ENCODE results near the gene SLC36A3.

Gene SLC36A3

DNA sequence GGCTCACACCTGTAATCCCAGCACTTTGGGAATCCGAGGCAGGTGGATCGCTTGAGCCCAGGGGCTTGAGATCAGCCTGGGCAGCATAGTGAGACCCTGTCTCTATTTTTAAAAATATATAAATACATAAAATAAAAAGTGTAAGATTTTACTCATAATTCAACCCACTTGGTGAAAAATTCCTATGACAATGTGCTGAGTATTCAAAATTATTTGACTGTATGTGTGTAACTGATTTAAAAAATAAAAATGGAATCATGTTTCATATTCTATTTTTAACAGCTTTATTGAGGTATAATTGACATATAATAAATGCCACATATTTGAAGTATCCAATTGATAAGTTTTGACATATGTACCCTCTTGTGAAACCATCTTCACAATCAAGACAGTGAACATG, 27.8 kb downstream of the SLC36A3 start:
- H3K4me3 ChIP-seq (ENCODE audit: low read length), result no peak overlapping the region
- no peak overlapping the region for H3K9ac ChIP-seq (ENCODE audit: low read length)
- no peaks in the 10 kb centered on the region for H3K9me3 ChIP-seq (ENCODE audit: control insufficient read depth, low read length)
- no peaks in the 10 kb centered on the region for H3K4me1 ChIP-seq (ENCODE audit: control insufficient read depth, insufficient read depth, low read length)
- H3K27me3 ChIP-seq (ENCODE audit: control insufficient read depth, insufficient read depth, low read length), result no peaks in the 10 kb centered on the region
- no peaks in the 10 kb centered on the region for H3K36me3 ChIP-seq (ENCODE audit: control insufficient read depth, insufficient read depth, low read length)

DNA sequence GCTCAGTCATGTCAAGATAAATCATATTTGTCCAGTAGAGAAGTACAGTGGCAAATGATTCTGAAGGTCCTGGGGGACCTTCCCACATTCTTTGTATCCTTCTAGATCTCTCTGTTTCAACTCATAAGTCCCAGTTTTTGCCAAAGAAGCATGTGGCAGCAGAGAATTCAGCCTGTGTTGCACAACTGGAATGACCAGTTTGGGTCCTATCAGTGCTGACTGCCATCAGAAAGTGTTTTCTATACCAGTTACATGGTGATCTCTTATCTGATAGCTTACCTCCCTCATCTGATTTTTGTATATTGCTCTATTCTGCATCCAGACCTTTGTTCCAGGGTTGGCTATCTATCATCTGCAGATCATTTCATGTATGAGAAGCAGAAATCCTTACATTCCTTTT, 28.9 kb downstream of the SLC36A3 start:
- no peak overlapping the region for H3K4me3 ChIP-seq (ENCODE audit: low read length)
- no peak overlapping the region for H3K9ac ChIP-seq (ENCODE audit: low read length)
- H3K36me3 ChIP-seq (ENCODE audit: control insufficient read depth, insufficient read depth, low read length), result no peaks in the 10 kb centered on the region
- no peaks in the 10 kb centered on the region for H3K9me3 ChIP-seq (ENCODE audit: control insufficient read depth, low read length)
- H3K4me1 ChIP-seq (ENCODE audit: control insufficient read depth, insufficient read depth, low read length), result no peaks in the 10 kb centered on the region
- no peaks in the 10 kb centered on the region for H3K27me3 ChIP-seq (ENCODE audit: control insufficient read depth, insufficient read depth, low read length)

DNA sequence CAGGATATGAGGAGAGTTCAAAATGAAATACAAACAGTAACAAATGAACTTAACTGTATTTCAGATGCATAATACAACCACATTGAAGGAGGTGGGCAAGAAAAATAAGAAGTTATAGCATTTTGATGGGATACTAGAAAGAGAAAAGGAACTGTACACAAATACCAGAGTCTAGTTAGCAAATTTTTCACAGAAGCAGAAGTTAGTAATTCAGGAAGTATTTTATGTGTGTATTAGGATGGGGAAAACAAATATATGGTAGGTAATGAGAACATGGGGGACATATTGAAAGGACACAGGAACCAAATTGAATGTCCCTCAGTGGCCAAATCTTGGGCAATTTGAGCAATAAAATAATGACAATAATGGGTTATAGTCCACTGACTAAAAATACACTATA, 32.2 kb downstream of the SLC36A3 start:
- Histone ChIP-seq H3K9me3 (ENCODE audit: control insufficient read depth, low read length) (no peaks in the 10 kb centered on the region), H3K4me3 (ENCODE audit: low read length) (no peak overlapping the region), H3K27me3 (ENCODE audit: control insufficient read depth, insufficient read depth, low read length) (no peaks in the 10 kb centered on the region), H3K36me3 (ENCODE audit: control insufficient read depth, insufficient read depth, low read length) (no peaks in the 10 kb centered on the region), H3K4me1 (ENCODE audit: control insufficient read depth, insufficient read depth, low read length) (no peaks in the 10 kb centered on the region), H3K9ac (ENCODE audit: low read length) (no peak overlapping the region)

DNA sequence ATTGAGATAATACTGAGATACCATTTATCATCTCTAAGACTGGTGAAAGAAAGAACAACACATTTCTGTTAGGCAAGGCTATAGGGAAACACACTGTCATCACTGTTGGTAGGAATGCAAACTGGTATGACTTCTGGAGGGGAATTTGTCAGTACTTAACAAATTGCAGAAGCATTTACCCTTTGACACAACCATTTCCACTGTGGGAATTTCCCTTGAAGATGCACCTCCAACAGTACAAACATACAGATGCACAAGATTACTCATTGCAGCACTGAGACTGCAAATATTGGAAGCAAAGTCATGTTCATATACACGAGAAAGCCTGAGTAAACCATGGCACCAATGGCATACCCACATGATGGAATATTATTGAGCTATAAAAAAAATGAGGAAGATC, 33.0 kb downstream of the SLC36A3 start:
- no peak overlapping the region for H3K4me3 ChIP-seq (ENCODE audit: low read length)
- H3K9me3 ChIP-seq (ENCODE audit: control insufficient read depth, low read length), result no peaks in the 10 kb centered on the region
- no peaks in the 10 kb centered on the region for H3K36me3 ChIP-seq (ENCODE audit: control insufficient read depth, insufficient read depth, low read length)
- no peaks in the 10 kb centered on the region for H3K4me1 ChIP-seq (ENCODE audit: control insufficient read depth, insufficient read depth, low read length)
- H3K27me3 ChIP-seq (ENCODE audit: control insufficient read depth, insufficient read depth, low read length), result no peaks in the 10 kb centered on the region
- no peak overlapping the region for H3K9ac ChIP-seq (ENCODE audit: low read length)

DNA sequence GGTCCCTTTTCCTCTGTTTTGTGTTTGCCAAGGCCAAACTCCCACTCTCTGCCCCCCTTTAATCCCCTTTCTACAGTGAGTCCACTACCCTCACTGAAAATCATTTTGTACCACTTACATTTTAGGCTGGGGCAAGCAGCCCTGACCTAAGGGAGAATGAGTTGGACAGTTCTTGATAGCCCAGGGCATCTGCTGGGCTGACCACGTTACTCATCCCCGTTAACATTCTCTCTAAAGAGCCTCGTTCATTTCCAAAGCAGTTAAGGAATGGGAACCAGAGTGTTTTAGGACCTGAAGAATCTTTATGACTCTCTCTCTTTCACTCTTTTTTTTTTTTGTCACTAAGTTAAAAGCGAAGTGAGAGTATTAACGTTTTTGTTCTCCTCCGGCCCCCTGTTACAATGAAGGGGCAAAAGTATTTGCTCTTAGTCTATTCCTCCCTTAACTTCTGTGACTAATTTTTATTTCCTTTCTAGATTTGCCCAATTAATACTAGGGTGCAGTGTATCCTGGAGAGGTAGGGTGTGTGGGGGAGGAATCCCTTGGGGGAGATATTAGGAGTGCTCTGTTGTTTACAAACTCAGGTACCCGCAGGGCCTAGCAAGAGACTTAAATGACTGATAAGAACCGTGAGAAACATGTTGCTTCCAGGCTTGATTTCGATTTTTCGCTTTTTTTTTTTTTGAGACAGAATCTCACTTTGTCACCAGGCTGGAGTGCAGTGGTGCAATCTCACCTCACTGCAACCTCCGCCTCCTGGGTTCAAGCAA, 35.9 kb downstream of the SLC36A3 start:
- H3K36me3 ChIP-seq (ENCODE audit: control insufficient read depth, insufficient read depth, low read length), result no peaks in the 10 kb centered on the region

DNA sequence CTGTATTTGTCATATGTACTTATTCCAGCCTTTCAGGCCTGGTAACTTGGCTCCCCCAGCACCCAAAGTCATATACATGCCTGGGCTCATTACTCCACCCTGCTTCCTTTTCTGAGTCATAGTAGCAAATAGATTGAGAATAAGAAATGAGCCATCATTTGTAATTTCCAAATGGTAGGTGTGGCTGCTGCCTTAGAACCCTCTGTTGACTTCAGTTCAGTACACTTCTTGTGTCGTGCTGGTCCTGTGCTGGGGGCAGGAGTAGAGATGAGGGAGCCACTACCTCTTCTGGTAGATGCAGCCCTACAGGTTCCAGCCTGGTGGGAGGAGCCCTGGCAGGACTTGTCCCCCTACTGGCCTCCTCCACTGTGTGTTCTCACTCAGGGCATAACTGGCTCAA, 39.5 kb downstream of the SLC36A3 start:
- Histone ChIP-seq H3K9me3 (ENCODE audit: control insufficient read depth, low read length) (no peaks in the 10 kb centered on the region), H3K9ac (ENCODE audit: low read length) (no peak overlapping the region), H3K27me3 (ENCODE audit: control insufficient read depth, insufficient read depth, low read length) (no peaks in the 10 kb centered on the region), H3K36me3 (ENCODE audit: control insufficient read depth, insufficient read depth, low read length) (no peaks in the 10 kb centered on the region), H3K4me3 (ENCODE audit: low read length) (no peak overlapping the region), H3K4me1 (ENCODE audit: control insufficient read depth, insufficient read depth, low read length) (peaks cover 14% of the 10 kb centered on the region)

More for the DNA sequence above, 35.9 kb downstream of the SLC36A3 start:
- no peak overlapping the region for H3K9ac ChIP-seq (ENCODE audit: low read length)
- H3K4me1 ChIP-seq (ENCODE audit: control insufficient read depth, insufficient read depth, low read length), result peaks cover 14% of the 10 kb centered on the region
- no peaks in the 10 kb centered on the region for H3K9me3 ChIP-seq (ENCODE audit: control insufficient read depth, low read length)
- no peak overlapping the region for H3K4me3 ChIP-seq (ENCODE audit: low read length)
- no peaks in the 10 kb centered on the region for H3K27me3 ChIP-seq (ENCODE audit: control insufficient read depth, insufficient read depth, low read length)

DNA sequence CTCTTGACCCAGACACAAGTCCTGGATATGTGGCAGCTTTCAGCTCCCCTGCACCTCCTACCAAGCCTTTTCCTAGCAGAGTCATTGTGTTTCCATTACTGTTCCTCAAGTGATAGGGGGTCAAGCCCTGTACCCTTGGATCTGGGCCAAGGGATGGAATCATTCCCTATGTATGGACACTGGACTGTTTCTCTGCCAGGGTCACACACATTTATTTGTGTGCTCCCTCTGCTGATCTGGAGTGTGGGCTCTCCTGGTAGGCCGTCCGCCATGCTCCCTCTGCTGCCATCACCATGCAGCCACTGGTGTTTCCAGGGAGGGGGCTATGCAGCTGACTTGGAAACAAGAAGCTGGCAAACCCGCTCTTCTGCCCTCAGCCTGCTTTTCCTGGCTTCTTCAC, 41.0 kb downstream of the SLC36A3 start:
- Histone ChIP-seq H3K4me3 (ENCODE audit: low read length) (no peak overlapping the region), H3K9me3 (ENCODE audit: control insufficient read depth, low read length) (no peaks in the 10 kb centered on the region), H3K4me1 (ENCODE audit: control insufficient read depth, insufficient read depth, low read length) (peaks cover 14% of the 10 kb centered on the region), H3K9ac (ENCODE audit: low read length) (no peak overlapping the region), H3K27me3 (ENCODE audit: control insufficient read depth, insufficient read depth, low read length) (no peaks in the 10 kb centered on the region), H3K36me3 (ENCODE audit: control insufficient read depth, insufficient read depth, low read length) (no peaks in the 10 kb centered on the region)

DNA sequence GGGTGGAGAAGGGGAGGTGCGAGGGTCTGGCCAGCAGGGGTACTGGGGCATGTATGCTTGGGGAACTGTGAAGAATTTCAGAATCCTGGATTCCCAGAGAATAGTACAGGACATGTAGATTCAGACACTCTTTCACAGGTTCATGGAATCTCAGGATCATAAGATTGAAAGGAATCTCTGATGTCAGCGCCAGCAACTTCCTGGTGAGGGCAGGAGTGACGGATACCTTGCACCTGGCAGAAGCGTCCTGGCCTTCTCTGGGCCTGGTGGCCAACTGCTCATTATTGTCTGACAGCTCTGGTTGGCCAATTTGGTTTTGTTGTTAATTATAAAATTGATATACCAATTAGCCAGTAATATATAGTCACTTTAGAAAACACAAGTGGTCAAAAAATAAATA, 43.6 kb downstream of the SLC36A3 start:
- Histone ChIP-seq H3K9me3 (ENCODE audit: control insufficient read depth, low read length) (no peaks in the 10 kb centered on the region), H3K36me3 (ENCODE audit: control insufficient read depth, insufficient read depth, low read length) (no peaks in the 10 kb centered on the region), H3K4me1 (ENCODE audit: control insufficient read depth, insufficient read depth, low read length) (peaks cover 14% of the 10 kb centered on the region)

DNA sequence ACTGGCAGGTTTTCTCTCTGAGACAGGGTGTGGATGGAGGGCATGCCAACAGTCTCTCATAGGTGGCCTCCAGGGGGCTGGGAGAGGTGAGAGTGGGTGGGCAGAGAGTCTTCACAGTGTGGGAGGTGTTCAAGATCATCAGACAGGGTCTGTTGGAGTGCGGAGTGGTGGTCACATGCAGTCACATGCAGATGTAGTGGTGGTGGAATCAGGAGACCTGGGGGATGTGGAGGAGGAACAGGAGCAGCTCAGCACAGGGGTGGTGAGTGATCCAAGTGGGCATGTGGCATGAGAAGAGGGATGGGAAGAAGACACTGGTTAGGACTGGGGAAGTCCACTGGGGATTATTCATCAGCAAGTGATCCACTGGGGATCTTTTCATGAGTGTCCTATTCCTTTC, 44.8 kb downstream of the SLC36A3 start:
- Histone ChIP-seq H3K36me3 (ENCODE audit: control insufficient read depth, insufficient read depth, low read length) (no peaks in the 10 kb centered on the region), H3K9me3 (ENCODE audit: control insufficient read depth, low read length) (no peaks in the 10 kb centered on the region), H3K4me3 (ENCODE audit: low read length) (no peak overlapping the region), H3K27me3 (ENCODE audit: control insufficient read depth, insufficient read depth, low read length) (no peaks in the 10 kb centered on the region), H3K9ac (ENCODE audit: low read length) (no peak overlapping the region), H3K4me1 (ENCODE audit: control insufficient read depth, insufficient read depth, low read length) (peaks cover 6% of the 10 kb centered on the region)

More for the DNA sequence above, 43.6 kb downstream of the SLC36A3 start:
- no peaks in the 10 kb centered on the region for H3K27me3 ChIP-seq (ENCODE audit: control insufficient read depth, insufficient read depth, low read length)
- H3K9ac ChIP-seq (ENCODE audit: low read length), result no peak overlapping the region
- no peak overlapping the region for H3K4me3 ChIP-seq (ENCODE audit: low read length)

DNA sequence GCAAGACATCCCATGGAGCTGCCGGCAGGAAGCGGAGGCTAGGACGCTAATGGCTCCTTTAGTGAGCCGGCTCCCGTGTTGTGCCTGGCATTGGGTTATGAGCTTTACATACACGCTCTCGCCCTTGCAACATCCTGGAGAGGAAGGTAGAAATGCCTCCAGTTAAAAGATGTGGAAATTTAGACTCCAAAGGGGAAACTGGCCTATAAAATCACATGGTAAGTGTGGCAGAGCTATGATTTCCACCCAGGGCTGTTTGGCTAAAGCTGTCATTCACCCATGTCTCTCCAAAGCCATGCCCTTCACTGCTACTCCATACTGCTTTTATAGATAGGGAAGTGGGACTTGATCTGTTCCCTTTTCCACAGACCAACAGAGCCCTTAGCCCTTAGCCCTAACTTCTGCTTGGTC, 45.4 kb downstream of the SLC36A3 start:
- H3K9ac ChIP-seq (ENCODE audit: low read length), result no peak overlapping the region
- H3K4me1 ChIP-seq (ENCODE audit: control insufficient read depth, insufficient read depth, low read length), result peaks cover 7% of the 10 kb centered on the region
- H3K36me3 ChIP-seq (ENCODE audit: control insufficient read depth, insufficient read depth, low read length), result no peaks in the 10 kb centered on the region
- no peaks in the 10 kb centered on the region for H3K27me3 ChIP-seq (ENCODE audit: control insufficient read depth, insufficient read depth, low read length)
- no peak overlapping the region for H3K4me3 ChIP-seq (ENCODE audit: low read length)
- no peaks in the 10 kb centered on the region for H3K9me3 ChIP-seq (ENCODE audit: control insufficient read depth, low read length)

DNA sequence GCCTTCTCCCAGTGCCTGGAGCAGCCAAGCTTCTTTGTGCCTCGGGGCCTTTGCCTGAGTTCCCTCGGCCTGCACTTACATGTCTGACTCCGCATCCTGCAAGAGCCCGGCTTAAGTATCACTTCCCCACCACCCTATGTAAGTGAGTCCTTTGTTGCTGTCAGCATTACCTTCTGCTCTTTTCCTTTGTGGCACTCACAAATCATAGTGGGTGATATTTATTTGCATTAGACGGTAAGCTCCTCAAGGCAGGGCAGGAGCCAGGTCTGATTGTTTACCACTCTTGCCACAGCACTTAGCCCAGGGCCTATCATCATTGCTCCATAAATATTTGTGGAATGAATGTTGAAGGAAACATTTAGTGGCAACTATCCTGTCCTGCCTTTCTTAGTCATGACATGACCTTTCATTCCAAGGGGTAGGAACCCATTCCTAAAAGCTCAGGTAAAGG, 45.8 kb downstream of the SLC36A3 start:
- H3K4me3 ChIP-seq (ENCODE audit: low read length), result no peak overlapping the region
- peaks cover 9% of the 10 kb centered on the region for H3K4me1 ChIP-seq (ENCODE audit: control insufficient read depth, insufficient read depth, low read length)
- H3K9me3 ChIP-seq (ENCODE audit: control insufficient read depth, low read length), result no peaks in the 10 kb centered on the region

DNA sequence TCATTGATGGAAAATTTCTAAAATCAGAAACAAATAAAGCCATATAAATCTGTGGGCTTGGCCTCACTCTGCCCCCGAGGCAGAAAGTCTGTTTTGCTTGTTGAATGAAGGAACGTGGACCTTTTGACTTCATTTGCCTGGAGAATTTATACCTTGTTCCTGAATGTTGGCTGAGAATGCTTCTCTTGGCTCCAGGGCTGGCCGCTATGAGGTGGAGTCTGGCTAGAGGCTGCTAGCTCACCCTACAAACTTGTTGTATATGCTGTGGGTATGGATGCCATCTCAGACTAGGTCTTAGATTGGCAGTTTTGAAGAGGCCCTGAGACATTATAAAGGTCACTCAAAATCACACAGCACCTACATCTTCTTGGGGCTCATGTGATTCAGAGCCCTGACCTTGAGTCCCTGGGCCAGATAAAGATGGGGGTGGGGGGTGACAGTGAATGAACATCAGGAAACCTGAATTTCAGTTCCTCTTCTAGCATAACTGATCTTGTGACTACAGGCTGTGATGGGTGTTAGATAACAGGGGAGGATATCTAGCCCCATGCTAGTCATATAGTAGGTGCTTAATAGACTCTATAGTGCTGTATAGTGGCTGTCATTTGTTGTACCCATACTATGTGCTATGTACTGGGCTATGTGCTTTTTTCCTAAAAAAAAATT, 47.8 kb downstream of the SLC36A3 start:
- Histone ChIP-seq H3K4me1 (ENCODE audit: control insufficient read depth, insufficient read depth, low read length) (peaks cover 9% of the 10 kb centered on the region), H3K4me3 (ENCODE audit: low read length) (no peak overlapping the region), H3K36me3 (ENCODE audit: control insufficient read depth, insufficient read depth, low read length) (no peaks in the 10 kb centered on the region), H3K27me3 (ENCODE audit: control insufficient read depth, insufficient read depth, low read length) (no peaks in the 10 kb centered on the region), H3K9ac (ENCODE audit: low read length) (no peak overlapping the region), H3K9me3 (ENCODE audit: control insufficient read depth, low read length) (no peaks in the 10 kb centered on the region)

More for the DNA sequence above, 45.8 kb downstream of the SLC36A3 start:
- Histone ChIP-seq H3K27me3 (ENCODE audit: control insufficient read depth, insufficient read depth, low read length) (no peaks in the 10 kb centered on the region), H3K9ac (ENCODE audit: low read length) (no peak overlapping the region), H3K36me3 (ENCODE audit: control insufficient read depth, insufficient read depth, low read length) (no peaks in the 10 kb centered on the region)
